Ishikawa (cell line): ENCODE measurements around the gene ARPC3.

Experiments
- CEBPB ChIP-seq: IDR thresholded peaks from 2 replicates; pipeline ENCODE4 v1.6.1; 2012
- CREB1 ChIP-seq: IDR thresholded peaks from 2 replicates; pipeline ENCODE4 v1.6.1; 2012; ENCODE audit warnings: low read depth
- EGR1 ChIP-seq: IDR thresholded peaks from 2 replicates; pipeline ENCODE4 v1.6.1; 2012
- EP300 ChIP-seq: IDR thresholded peaks from 2 replicates; pipeline ENCODE4 v1.6.1; 2012; ENCODE audit warnings: borderline replicate concordance
- MAX ChIP-seq: IDR thresholded peaks from 2 replicates; pipeline ENCODE4 v1.6.1; 2012
- NFIC ChIP-seq: IDR thresholded peaks from 2 replicates; pipeline ENCODE4 v1.6.1; 2012
- RAD21 ChIP-seq: IDR thresholded peaks from 2 replicates; pipeline ENCODE4 v1.6.1; 2012; ENCODE audit warnings: low read depth
- TAF1 ChIP-seq: IDR thresholded peaks from 2 replicates; pipeline ENCODE4 v1.6.1; 2012; ENCODE audit warnings: low read depth, mild to moderate bottlenecking
- TCF12 ChIP-seq: IDR thresholded peaks from 2 replicates; pipeline ENCODE4 v1.6.1; 2012; ENCODE audit warnings: low read depth
- TEAD4 ChIP-seq: IDR thresholded peaks from 2 replicates; pipeline ENCODE4 v1.6.1; 2012
- USF1 ChIP-seq: IDR thresholded peaks from 2 replicates; pipeline ENCODE4 v1.6.1; 2012
- YY1 ChIP-seq: IDR thresholded peaks from 2 replicates; pipeline ENCODE4 v1.6.1; 2012; ENCODE audit warnings: low read depth
- ZBTB7A ChIP-seq: IDR thresholded peaks from 2 replicates; pipeline ENCODE4 v1.6.1; 2012; ENCODE audit warnings: low read depth
- TF ChIP-seq, protein P1 (sequence below): IDR thresholded peaks from 2 replicates; pipeline ENCODE4 v1.6.1; 2012; ENCODE audit warnings: low read depth, mild to moderate bottlenecking

ARPC3 gene

DNA sequence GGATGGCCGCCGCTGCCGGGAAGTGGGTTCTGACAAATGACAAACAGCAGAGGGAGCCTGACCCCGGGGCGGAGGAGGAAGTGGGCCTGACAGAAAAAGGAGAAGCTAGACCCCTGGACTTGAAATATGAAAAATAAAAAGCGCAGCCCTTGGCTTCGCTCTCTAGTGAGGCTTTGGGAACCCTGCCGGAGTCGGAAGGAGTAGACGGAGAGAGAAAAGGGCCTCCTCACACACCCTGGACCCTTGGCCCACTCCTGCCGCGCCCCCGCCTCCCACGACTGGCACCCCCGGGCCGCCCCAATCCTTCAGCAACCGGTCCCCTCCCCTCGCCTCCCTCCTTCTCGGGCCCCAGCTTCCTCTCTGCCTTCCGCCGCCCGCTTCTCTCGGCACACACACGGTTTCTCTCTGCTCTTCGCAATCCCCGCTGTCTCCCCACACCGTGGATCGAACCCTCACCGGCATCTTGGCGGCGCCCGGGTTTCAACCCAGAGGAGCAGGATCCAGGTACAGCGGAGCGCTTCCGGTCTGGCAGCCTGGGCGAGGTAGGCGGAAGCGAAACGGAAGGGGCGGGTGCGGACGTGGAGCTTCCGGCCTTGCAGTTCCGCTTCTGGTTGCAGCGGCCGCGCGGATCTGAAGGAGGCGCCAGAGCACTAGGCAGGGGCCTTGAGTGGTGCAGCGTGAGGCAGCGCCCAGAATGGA lies at the start of gene ARPC3:
Gene ARPC3, minus strand, starts transcription at position 539 of the 699 bp plus-strand sequence. Its CDS starts 77 bp downstream, at position 462.
- TF ChIP-seq NFIC = peak; percentile 69
- no peak for TF ChIP-seq USF1
- TF ChIP-seq CEBPB = no peak
- TF ChIP-seq EP300 = no peak; the same call in 1 of the 2 replicates
- peak; percentile 62 for TF ChIP-seq TAF1
- TF ChIP-seq EGR1 = peak; percentile 16
- TF ChIP-seq RAD21 = peak; percentile 85
- TF ChIP-seq TCF12 = no peak
- TF ChIP-seq MAX = peak; percentile 68
- TF ChIP-seq YY1 = no peak
- TF ChIP-seq ZBTB7A = peak; percentile 82; the same call in 1 of the 2 replicates

- TF ChIP-seq, protein P1, sequence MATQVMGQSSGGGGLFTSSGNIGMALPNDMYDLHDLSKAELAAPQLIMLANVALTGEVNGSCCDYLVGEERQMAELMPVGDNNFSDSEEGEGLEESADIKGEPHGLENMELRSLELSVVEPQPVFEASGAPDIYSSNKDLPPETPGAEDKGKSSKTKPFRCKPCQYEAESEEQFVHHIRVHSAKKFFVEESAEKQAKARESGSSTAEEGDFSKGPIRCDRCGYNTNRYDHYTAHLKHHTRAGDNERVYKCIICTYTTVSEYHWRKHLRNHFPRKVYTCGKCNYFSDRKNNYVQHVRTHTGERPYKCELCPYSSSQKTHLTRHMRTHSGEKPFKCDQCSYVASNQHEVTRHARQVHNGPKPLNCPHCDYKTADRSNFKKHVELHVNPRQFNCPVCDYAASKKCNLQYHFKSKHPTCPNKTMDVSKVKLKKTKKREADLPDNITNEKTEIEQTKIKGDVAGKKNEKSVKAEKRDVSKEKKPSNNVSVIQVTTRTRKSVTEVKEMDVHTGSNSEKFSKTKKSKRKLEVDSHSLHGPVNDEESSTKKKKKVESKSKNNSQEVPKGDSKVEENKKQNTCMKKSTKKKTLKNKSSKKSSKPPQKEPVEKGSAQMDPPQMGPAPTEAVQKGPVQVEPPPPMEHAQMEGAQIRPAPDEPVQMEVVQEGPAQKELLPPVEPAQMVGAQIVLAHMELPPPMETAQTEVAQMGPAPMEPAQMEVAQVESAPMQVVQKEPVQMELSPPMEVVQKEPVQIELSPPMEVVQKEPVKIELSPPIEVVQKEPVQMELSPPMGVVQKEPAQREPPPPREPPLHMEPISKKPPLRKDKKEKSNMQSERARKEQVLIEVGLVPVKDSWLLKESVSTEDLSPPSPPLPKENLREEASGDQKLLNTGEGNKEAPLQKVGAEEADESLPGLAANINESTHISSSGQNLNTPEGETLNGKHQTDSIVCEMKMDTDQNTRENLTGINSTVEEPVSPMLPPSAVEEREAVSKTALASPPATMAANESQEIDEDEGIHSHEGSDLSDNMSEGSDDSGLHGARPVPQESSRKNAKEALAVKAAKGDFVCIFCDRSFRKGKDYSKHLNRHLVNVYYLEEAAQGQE = no peak
- TF ChIP-seq EGR1 (no peak), TAF1 (no peak), ZBTB7A (no peak), CREB1 (no peak), USF1 (no peak), RAD21 (no peak), NFIC (no peak), MAX (no peak), YY1 (no peak), TCF12 (no peak), EP300 (no peak), CEBPB (no peak), TEAD4 (no peak)
Measured at GRCh38 chr12:110498984-110499706, 49.0 kb upstream of the ARPC3 start.

- no peak for TF ChIP-seq ZBTB7A
- TF ChIP-seq YY1 = no peak
- no peak for TF ChIP-seq EGR1
Measured at GRCh38 chr12:110475426-110475825, 25.3 kb upstream of the ARPC3 start.

GRCh38 chr12:110468214-110469048 lies 18.3 kb upstream of the ARPC3 start, which contains the start of the genes FAM216A and GPN3:
Gene FAM216A (plus strand): TSS chr12:110468845. CDS start chr12:110468876, 31 bp downstream.
Gene GPN3 (minus strand): TSS chr12:110468257. CDS start chr12:110468203, 54 bp downstream.
- TF ChIP-seq EGR1 = peak; percentile 58; the same call in 1 of the 2 replicates
- peak; percentile 93 for TF ChIP-seq MAX
- TF ChIP-seq, protein P1 = no peak
- TF ChIP-seq TCF12 = peak; percentile 41
- no peak for TF ChIP-seq CEBPB
- TF ChIP-seq YY1 = peak; percentile 80
- peak; percentile 75 for TF ChIP-seq TAF1
- peak; percentile 47 for TF ChIP-seq USF1
- 0 out of 2 replicates have a peak, but pooled peaks have one; percentile 16 for TF ChIP-seq NFIC
- TF ChIP-seq TEAD4 = peak; percentile 9; the same call in 1 of the 2 replicates

- TF ChIP-seq, protein P1 = no peak
- TF ChIP-seq TEAD4 = peak; percentile 62; the same call in 1 of the 2 replicates
Measured at GRCh38 chr12:110467847-110468213, 17.7 kb upstream of the ARPC3 start.
